Globus pallidus (tissue), 1 donor: Measurements from ENCODE around the gene BPNT1.
A peak's percentile ranks its signal among the peaks of the same experiment; 100 is the strongest.
"Not testable (repeated sequence)": the region's sequence is repeated elsewhere in the genome, so short reads cannot be mapped to it uniquely, and the experiment has no call there.

Experiments used
- DNase-seq: peaks from one replicate; pipeline ENCODE4 v3.0.0-alpha.2; 2015; ENCODE audit warnings: low spot score

Gene BPNT1

GRCh38 chr1:220089650-220090556 lies at the start of gene BPNT1:
Gene BPNT1, minus strand, starts transcription at chr1:220089788. Its CDS starts 9,942 bp downstream, at chr1:220079846.
- peak; percentile 94 for DNase-seq

GRCh38 chr1:220137019-220137786 lies 47.6 kb upstream of the BPNT1 start:
- no peak for DNase-seq

- no peak for DNase-seq
These were observed 46.2 kb upstream of the BPNT1 start for GRCh38 chr1:220135755-220136154.

GRCh38 chr1:220129479-220130210 lies 40.1 kb upstream of the BPNT1 start:
- DNase-seq = no peak

GRCh38 chr1:220127076-220127475 lies 37.5 kb upstream of the BPNT1 start:
- no peak for DNase-seq

- DNase-seq = no peak
These were observed 35.0 kb upstream of the BPNT1 start for GRCh38 chr1:220124542-220124941.

- no peak for DNase-seq
These were observed 34.3 kb upstream of the BPNT1 start for GRCh38 chr1:220123889-220124288.

- no peak for DNase-seq
These were observed 33.5 kb upstream of the BPNT1 start for GRCh38 chr1:220123066-220123465.

- DNase-seq = no peak
These were observed 32.4 kb upstream of the BPNT1 start for GRCh38 chr1:220121791-220122530.

- DNase-seq = no peak
These were observed 29.5 kb upstream of the BPNT1 start for GRCh38 chr1:220119043-220119512.

GRCh38 chr1:220113136-220113695 lies 23.6 kb upstream of the BPNT1 start:
- DNase-seq = no peak

GRCh38 chr1:220112600-220112999 lies 23.0 kb upstream of the BPNT1 start:
- DNase-seq = not testable (repeated sequence)

GRCh38 chr1:220110473-220110872 lies 20.9 kb upstream of the BPNT1 start:
- DNase-seq = not testable (repeated sequence)

GRCh38 chr1:220099826-220100225 lies 10.2 kb upstream of the BPNT1 start:
- DNase-seq = no peak

- DNase-seq = peak; percentile 86
These were observed 4.7 kb upstream of the BPNT1 start, which contains the start of gene IARS2 for GRCh38 chr1:220094016-220094911. Gene IARS2, plus strand, starts transcription at chr1:220094132. Its CDS starts 85 bp downstream, at chr1:220094217.

GRCh38 chr1:220093361-220094015 lies 3.9 kb upstream of the BPNT1 start:
- no peak for DNase-seq

GRCh38 chr1:220092694-220093093 lies 3.1 kb upstream of the BPNT1 start:
- DNase-seq = no peak

- not testable (repeated sequence) for DNase-seq
These were observed 3.3 kb downstream of the BPNT1 start for GRCh38 chr1:220086261-220086686.

- no peak for DNase-seq
These were observed 5.1 kb downstream of the BPNT1 start for GRCh38 chr1:220084460-220084859.
